GM18873 (cell line): ENCODE data around the gene RBCK1.

ENCODE experiments used
- ATAC-seq: cut with Tn5 transposase; IDR thresholded peaks from one replicate; pipeline ENCODE4 v1.9.1; 2021; ENCODE audit warnings: mild to moderate bottlenecking, moderate library complexity, moderate number of reproducible peaks; ENCODE audit not compliant: unreplicated experiment, low FRiP score

The RBCK1 gene

DNA sequence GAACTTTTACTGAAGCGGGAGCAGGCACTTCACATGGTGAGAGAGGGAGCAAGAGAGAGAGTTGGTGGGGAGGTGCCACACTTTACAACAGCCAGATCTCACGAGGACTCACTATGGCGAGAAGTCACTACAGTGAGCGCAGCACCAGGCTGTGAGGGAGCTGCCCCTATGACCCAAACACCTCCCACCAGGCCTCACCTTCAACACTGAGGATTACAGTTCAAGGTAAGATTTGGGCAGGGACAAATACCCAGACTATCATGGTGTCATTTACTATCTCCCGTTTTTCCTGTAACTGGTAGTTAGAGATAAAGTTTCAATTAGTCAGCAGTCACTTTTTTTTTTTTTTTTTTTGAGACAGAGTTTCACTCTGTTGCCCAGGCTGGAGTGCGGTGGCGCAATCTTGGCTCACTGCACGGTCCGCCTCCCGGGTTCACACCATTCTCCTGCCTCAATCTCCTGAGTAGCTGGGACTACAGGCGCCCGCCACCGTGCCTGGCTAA, 7.8 kb downstream of the RBCK1 start:
- ATAC-seq: no peak

DNA sequence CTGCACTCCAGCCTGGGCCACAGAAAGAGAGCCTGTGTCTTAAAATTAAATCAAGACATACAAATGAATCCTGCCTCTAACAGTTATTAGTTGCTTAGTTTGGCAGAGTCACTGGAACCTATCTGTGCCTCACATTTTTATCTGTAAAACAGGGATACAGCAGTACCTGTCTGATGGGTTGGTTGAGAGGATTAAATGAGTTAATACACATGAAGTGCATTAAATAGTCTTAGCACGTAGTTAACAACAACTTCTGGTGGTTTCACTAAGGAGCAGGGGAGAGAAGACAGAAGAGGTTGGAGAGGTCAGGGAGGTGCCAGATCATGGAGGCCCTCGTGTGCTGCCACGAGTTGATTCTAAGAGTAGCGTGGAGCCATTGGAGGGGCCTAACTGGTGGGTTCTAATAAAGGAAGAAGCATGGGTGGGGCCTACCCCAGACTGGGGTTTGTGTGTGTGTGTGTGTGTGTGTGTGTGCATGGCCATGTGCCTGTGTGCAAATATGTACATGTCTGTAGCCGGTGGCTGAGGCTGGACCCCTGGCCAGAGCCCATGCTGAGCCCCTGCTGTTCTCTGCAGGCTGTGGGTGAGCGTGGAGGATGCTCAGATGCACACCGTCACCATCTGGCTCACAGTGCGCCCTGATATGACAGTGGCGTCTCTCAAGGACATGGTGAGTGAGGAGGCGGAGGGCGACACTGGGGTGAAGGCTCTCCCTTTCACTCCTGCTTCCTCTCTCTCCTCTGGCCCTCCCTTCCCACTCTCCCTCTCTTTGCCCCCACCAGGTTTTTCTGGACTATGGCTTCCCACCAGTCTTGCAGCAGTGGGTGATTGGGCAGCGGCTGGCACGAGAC, 9.1 kb downstream of the RBCK1 start:
- no peak for ATAC-seq

DNA sequence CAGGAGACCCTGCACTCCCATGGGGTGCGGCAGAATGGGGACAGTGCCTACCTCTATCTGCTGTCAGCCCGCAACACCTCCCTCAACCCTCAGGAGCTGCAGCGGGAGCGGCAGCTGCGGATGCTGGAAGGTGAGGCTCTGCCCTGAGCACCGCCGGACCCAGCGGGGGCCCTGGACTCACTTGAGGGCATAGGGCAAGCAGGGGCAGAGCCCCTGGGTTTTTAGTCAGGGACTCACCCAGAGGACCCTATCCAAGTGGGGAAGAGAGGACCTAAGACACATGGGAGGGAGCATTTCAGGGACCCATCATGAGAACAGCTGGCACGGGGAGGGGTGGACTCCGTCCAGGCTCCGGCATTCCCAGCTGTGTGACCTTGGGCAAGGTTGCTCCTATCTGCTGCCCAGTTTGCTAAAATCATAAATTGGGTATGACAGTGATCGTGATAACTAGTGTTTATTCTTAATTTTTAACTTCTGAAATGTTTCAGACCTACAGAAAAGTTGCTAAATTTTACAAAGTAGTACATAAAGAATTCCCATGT, 9.8 kb downstream of the RBCK1 start:
- no peak for ATAC-seq

DNA sequence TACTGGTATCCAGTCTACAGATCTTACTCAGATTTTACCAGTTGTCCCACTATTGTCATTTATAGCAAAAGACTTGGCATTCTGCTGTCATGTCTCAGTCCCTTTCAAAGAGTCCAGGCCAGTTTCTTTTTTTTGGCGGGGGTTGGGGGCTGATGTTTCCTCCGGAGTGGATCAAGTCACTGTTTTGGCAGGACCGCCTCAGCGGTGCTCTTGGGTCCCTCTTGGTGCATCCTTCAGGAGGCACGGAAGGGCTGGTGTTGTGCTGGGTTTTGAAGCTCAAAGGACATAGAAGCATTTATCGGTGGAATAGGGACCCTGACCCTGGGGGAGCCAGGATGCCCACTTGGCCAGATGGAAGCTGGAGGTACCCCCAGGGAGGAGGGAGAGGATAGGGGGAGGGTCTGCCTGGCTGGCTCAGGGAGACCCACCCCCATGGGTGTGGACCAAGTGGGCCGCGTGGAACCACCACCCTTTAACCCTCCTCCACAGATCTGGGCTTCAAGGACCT, 10.8 kb downstream of the RBCK1 start:
- no peak for ATAC-seq

DNA sequence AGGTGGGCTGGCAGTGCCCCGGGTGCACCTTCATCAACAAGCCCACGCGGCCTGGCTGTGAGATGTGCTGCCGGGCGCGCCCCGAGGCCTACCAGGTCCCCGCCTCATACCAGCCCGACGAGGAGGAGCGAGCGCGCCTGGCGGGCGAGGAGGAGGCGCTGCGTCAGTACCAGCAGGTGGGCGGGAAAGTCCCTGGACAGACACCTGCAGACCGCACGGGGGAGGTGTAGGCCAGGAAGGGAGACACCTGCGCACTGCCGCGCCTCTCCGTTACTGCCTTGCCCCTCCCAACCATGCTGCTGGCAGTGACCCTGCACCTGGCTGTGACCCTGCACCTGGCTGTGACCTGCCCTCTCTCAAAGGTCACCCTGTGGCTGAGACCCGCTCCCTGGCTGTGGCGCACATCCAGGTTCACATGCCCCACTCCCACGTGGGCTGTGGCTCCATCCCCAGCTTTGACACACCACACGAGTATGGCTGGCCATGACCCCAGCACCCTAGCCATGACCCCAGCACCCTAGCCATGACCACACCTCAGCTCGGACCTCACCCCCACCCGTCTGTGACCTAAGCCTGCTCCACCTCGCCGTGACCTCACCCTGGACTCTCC, 11.6 kb downstream of the RBCK1 start:
- ATAC-seq: no peak

DNA sequence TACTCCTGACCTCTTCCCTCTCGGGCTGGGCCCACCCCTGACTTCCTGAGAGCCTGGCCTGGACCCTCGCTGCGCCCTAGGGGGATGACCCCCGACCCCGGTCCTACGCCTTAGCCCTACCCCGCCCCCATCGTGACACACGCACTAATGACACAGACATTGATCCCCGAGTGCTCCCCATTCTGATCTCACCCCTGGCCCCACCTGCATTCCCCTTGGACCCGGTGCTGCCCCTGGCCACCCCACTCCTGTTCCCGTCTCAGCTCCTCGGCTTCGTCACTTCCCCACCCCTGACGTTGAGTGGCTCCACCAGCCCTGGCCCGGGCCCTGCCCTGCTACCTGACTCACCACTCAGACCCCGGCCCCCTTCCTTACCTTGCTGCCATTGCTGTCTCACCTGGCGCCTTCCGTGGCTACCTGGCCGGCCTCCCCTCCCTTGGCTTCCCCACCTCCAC, 12.1 kb downstream of the RBCK1 start:
- no peak for ATAC-seq

DNA sequence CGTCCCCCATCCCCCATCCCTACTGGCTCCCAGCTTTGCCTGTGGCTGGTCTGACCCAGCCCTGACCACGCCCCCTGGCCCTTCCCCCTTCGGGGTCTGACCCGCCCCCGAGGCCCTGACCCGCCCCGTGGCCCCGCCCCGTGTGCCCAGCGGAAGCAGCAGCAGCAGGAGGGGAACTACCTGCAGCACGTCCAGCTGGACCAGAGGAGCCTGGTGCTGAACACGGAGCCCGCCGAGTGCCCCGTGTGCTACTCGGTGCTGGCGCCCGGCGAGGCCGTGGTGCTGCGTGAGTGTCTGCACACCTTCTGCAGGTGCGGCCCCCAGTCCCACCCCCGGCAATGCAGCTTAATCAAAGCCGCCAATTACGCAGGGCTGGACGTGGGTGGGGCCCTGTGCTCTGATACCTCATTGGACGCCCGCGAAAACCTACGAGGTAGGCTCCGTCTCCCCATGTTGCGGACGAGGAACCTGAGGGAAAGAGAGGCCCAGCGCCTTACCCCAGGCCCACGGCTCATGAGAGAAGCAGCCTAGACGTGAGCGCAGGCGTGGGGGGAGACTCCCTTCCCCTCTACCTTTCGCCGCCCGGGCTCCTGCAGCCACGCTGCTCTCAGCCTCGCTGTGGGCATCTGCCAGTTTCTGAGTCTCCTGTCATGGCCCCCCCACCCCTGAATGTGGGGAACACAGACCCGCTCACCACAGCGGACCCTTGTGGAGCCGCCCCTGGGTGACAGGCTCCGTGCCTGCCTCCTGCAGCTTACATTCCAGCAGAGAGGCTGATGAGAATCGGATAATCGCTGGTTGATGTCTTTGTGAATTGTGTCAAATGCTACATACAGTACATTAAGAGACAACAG, 12.8 kb downstream of the RBCK1 start:
- ATAC-seq: no peak

DNA sequence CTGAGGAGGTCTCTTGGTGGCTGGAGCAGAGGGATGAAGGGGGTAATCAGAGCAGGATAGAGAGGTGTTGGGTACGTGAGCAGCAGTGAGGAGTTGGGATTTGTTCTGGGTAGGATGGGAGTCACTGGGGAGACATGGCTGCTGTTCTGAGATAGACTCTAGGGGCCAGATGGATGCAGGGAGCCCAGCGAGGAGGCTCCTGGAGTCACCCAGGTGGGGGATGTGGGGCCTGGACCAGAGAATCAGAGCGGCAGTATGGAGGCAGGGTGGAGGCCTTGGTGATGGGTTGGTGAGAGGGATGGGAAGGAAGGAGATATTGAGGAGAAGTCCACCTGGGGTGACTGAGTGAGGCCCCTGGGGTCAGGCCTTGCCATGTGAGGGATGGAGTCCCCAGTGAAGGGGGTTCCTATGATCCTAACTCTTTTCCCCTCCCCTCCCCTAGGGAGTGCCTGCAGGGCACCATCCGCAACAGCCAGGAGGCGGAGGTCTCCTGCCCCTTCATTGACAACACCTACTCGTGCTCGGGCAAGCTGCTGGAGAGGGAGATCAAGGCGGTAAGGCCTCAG, 13.7 kb downstream of the RBCK1 start:
- no peak for ATAC-seq

DNA sequence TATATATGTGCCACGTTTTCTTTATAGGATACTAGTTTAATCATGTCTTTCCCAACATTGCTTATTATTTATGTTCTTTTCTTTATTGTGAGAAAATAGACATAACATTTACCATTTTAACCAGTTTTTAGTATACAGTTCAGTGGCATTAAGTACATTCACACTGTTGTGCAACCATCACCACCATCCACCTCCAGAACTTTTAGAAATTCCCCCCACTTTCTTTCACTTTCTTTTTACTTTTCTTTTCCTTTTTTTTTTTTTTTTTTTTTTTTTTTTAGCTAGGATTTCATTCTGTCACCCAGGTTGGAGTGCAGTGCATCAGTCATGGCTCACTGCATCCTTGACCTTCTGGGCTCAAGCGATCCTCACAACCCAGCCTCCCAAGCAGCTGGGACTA, 18.5 kb downstream of the RBCK1 start:
- no peak for ATAC-seq

DNA sequence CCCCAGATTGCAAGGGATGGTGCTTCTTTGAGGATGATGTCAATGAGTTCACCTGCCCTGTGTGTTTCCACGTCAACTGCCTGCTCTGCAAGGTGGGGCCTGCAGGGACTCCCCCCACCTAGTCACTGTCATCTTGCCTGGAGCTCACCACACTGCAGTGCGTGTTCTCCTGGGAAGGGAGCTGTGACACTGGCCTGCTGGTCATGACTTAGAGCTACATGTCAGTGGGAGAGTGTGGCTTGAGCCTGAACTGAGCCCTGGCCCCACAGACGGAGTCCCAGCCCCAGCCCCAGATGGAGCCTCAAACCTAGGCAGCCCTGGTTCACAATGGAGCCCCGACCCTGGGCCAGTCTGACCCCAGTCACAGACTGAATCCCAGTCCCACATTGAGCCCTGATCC, 19.3 kb downstream of the RBCK1 start:
- ATAC-seq: no peak

DNA sequence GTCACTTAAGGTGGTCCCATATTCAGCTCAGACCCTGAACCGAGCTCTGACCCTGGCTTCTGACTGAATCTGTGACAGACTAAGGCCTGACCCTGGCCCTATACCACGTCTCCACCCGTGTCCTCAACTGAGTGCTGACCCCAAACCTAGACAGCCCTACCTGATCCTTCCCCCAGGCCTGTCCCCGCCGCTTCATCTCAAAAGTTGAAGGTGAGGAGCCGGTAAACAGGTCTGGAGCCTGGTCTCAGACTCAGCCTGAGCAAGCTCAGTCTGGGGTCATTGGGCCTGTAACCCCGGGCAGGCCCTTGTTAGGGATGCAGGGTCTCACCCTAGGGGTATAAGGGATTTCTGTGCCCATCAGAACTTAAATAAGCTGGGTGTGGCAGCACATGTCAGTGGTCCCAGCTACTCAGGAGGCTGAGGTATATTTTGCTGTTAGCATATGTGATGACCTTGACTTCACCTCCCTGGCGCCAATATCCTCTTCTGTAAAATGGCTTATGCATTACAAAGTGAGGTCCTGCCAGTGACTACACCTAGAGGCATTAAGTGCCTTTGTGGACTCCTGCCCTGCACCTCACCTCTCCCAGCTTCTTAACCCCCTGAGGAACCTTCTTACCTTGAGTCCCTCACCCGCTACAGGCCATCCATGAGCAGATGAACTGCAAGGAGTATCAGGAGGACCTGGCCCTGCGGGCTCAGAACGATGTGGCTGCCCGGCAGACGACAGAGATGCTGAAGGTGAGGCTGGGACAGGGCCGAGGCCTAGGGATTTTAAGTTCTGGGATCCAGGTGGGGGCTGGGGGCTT, 20.0 kb downstream of the RBCK1 start:
- no peak for ATAC-seq

DNA sequence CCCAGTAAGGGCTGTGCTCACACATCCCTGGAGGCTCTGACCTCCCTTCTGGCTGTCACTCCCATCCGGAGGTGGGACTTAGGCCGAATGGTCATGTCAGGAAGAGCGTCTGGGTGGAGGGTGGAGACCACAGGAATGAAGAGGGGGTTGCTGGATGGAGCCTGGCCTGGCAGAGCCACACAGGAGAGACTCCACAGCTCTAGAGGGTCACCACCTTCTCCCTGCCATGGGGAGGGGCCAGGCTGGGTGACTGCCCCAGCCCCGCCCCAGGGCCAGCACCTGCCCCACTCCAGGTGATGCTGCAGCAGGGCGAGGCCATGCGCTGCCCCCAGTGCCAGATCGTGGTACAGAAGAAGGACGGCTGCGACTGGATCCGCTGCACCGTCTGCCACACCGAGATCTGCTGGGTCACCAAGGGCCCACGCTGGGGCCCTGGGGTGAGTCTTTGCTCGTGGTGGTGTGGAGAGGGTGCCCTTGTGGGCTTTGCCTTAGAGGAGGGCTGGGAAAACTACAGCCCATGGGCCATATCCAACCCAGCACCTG, 20.6 kb downstream of the RBCK1 start:
- ATAC-seq: no peak

DNA sequence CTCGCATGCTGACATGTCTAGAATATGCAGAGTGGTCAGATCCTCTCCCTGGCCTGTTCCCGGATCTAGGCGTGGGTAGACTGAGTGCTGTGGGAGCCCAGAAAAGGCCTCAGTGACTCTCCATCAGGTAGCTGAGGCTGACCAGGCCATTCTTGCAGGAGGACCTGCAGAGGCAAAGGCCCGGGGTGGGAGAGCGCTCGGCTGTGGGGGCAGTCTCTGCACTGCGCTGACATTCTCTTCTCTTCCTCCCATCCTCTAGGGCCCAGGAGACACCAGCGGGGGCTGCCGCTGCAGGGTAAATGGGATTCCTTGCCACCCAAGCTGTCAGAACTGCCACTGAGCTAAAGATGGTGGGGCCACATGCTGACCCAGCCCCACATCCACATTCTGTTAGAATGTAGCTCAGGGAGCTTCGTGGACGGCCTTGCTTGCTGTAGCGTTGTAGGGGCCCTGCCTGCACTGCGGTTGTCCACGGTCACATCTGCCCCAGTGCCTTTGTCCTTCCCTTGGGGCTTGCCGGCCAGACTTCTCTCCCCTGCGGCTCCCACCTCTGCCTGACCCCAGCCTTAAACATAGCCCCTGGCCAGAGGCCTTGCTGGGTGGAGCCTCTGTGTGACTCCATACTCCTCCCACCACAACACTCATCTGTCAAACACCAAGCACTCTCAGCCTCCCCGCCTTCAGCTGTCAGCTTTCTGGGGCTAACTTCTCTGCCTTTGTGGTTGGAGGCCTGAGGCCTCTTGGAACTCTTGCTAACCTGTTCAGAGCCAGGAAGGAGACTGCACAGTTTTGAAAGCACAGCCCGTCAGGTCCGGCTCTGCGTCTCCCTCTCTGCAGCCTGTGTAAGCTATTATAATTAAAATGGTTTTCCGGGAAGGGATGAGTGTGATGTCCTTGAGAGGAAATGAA, 22.2 kb downstream of the RBCK1 start:
- no peak for ATAC-seq

DNA sequence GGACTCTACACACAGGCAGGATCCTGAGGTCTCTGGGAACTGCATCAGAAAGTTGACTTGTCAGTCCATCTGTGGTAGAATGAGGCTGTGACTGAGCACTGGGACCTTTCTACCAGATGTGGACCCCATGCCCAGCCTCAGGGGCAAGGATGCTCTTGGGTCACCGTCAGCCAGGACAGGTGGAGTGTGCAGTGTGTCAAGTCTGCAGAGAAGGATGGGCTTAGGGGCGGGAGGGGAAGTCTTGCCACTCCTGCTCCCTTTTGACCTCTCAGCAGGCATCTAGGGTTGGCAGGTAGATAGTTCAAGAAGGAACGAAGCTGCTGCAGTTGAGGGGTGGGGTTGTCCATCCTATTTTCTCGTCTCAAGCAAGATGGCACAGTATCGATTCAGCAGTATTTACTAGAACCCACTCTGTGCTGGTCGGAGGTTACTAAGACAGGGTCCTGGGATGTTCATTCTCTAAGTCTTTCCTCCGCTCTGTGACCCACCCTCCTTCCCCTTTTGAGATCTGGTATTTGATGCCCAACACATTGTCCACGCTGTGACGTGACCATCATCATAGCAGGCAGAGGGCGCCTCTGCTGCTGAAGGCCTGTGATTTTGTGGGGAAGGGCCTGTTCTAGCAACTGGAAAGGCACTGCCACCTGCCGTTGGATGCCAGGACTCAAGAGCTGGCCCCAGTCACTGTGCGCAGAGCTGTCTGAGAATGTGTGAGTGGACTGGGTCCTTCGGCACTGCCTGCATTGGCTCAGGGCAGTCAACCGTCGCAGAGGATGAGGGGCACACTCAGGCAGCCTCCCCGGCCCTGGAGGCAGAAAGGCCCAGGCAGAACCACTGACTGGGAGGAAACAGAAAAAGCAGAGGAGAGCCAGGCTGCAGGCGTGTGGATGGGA, 23.2 kb downstream of the RBCK1 start:
- ATAC-seq: no peak

DNA sequence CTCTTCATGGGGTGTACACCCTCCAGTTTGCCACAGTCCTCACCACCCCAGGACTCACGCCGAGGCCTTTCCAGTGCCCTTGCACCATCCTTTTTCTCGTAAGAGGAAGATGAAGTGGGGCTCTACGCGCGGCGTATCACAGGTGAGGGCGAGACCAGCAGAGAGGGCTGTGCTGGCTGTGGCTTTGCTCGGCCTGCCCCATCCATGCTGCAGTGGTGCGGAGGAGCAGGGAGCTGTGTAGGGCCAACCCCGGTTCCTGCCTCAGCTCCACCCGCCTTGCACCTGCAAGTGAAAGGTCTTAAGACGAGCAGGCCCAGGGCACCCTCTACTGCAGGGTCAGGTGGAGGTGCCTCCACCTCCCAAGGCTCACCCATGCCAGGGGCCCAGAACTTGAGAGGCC, 24.1 kb downstream of the RBCK1 start:
- ATAC-seq: no peak

DNA sequence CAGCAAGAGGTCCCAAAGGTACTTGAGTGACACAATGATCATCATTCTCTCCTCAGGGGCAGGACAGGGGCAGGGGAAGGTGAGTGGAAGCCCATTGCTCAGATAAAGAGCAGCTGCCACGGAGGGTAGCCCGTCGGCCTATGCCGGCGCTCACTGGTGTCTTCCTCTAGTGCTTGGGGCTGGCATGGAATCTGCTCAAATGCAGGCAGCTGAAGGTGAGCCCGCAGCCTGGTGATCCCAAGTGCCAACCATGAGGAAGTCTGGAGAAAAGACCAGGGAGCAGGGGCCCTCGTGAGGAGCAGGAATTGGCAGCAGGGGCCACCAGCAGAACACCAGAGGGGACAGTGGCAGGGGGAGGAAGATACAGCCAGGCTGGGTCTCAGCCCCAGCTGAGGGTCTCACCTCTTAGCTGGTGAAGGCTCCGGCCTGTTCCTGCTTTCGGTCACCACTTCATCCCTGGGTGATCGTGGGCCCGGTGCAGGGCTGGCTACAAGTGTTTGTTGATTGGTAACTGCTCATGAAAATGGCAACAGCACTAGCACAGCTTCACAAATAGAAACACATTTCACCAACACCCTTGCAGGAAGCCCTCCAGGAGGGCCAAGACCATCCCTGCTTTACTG, 24.7 kb downstream of the RBCK1 start:
- no peak for ATAC-seq
